Fibroblast of skin of left biceps (primary cell): ENCODE results near the gene OR10P1.
"Not testable (repeated sequence)": the region's sequence is repeated elsewhere in the genome, so short reads cannot be mapped to it uniquely, and the experiment has no call there.

Experiments
- DNase-seq, 2 experiments: peaks; one replicate each; pipeline ENCODE4 v3.0.0-alpha.2; 2013; ENCODE audit warnings: low read depth in 2 of 2

OR10P1 gene, protein sequence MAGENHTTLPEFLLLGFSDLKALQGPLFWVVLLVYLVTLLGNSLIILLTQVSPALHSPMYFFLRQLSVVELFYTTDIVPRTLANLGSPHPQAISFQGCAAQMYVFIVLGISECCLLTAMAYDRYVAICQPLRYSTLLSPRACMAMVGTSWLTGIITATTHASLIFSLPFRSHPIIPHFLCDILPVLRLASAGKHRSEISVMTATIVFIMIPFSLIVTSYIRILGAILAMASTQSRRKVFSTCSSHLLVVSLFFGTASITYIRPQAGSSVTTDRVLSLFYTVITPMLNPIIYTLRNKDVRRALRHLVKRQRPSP

GRCh38 chr12:55636853-55637252, at the start of gene OR10P1:
OR10P1 (plus strand) TSS chr12:55636892; CDS start chr12:55636892, 0 bp downstream.
- DNase-seq: no peak

- not testable (repeated sequence) for DNase-seq
Measured at GRCh38 chr12:55590152-55590551, 46.5 kb upstream of the OR10P1 start.

DNA sequence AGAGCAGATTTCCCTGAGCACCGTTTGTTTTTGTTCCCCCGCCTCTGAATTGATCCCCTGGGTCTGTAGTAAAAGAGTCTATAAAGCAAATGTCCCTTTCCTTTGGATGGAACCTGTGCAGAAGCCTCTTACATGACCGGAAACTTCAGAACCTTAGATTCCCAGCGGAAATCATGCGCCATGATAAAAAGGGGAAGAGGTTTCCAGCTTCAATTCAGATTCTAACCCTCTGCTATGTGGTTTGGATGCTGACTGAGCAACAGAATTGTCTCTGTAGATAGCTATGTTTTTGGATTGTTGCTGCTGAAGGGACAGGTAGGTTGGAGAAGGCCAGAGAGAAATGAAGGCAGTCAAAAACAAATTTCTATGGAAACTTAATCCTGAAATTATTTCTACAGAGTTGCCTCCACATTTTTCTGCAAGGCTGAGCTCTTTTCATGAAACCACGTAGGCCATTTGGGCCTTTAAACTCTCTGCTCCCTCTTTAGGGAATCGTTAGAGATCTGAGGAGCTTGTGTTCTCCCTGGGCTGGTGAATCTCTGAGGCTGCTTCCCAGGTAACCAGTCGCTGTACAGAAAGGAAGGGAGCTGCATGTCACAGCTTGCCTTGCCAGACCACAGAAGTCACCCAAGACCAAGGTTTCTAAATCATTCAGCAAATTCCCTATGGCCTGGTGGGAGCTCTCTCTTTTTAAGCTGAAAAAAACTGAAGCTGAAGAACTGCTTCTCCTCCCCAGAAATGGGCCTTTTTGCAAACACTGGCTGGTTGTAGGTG, 28.7 kb upstream of the OR10P1 start:
- no peak for DNase-seq

GRCh38 chr12:55610598-55610997, 26.1 kb upstream of the OR10P1 start:
- no peak for DNase-seq

- DNase-seq: no peak
Measured at GRCh38 chr12:55612646-55613045, 24.0 kb upstream of the OR10P1 start.

DNA sequence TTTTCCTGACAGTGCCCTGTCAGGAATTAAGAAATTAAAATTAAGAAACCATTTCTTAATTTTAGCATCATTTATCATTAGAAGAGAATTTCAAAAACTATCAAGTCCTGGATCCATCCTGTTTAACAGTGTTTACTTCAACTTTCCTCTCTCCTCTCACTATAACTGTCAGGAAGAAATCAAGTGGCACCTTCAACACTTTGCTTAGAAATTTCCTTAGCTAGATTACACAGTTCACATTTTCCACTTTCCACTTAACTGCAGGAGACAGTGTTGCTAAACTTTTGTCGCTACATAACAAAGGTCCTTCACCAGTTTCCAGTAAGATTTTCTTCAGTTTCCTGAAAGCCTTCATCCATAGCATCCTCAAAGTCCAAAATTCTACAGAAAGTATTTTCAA, 21.9 kb upstream of the OR10P1 start:
- no peak for DNase-seq

DNA sequence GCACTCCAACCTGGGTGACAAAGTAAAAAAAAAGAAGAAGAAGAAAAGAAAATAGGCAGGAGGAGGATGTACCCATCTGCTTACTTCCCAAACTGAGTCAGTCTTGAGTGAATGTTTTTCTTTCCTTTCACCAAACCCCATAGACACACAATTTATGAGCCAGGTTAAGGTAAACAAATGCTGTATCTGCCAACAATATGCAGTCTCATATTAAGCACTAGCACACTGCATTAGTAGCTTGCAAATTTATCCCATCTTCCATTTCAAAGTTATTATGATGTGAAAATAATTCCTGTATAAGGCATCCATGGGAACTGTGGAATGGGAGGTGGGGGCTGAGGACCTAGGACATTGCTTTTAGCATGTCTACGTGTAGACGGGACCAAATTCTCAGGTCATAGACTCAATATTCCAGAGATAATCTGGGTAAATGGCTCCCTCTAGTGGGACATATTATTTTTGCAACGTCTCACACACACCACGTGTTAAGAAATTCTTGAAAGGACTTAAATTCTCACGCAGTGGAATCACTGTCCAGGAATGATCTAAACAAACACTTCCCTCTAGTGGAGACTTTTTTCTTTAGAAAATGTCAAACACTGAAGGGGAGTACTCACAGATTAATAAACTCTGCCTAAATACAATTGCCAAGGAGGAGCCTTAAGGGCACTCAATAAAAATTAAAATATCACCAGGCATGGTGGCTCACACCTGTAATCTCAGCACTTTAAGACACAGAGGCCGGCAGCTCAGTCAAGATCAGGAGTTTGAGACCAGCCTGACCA, 17.1 kb upstream of the OR10P1 start:
- DNase-seq: peak; percentile 79 to 82

DNA sequence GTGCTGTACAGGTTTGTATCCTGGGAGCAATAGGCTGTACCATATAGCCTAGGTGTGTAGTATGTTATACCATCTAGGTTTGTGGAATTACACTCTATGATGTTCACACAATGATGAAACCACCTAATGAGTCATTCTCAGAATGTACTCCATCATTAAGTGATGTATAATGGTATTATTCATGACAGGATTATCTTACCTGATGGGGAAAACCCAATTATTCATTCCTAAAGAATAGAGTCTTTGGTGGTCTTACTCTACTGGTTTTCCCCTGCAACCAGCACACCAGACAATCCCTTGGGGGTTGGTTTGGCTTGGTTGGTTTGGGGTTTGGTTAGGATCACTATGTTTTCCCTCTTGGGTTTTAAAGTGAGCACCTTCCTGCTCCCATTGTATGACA, 12.6 kb upstream of the OR10P1 start:
- no peak for DNase-seq

DNA sequence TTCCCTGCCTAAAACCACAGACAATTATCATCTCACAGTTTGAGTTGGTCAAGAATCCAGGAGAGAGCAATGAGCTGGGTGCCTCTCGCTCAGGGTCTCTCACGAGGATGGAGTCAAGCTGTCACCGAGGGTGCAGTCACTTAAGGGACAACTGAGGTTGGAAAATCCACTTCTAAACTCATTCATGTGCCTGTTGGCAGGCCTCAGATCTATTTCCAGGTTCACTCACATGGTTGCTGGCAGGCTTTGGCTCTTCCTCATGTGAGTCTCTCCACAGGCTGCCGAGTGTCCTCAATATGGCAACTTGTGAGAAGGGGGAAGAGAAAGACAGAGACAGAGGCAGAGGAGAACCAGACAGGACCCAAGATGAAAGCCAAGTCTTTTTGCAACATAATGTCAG, 10.5 kb upstream of the OR10P1 start:
- DNase-seq: no peak

DNA sequence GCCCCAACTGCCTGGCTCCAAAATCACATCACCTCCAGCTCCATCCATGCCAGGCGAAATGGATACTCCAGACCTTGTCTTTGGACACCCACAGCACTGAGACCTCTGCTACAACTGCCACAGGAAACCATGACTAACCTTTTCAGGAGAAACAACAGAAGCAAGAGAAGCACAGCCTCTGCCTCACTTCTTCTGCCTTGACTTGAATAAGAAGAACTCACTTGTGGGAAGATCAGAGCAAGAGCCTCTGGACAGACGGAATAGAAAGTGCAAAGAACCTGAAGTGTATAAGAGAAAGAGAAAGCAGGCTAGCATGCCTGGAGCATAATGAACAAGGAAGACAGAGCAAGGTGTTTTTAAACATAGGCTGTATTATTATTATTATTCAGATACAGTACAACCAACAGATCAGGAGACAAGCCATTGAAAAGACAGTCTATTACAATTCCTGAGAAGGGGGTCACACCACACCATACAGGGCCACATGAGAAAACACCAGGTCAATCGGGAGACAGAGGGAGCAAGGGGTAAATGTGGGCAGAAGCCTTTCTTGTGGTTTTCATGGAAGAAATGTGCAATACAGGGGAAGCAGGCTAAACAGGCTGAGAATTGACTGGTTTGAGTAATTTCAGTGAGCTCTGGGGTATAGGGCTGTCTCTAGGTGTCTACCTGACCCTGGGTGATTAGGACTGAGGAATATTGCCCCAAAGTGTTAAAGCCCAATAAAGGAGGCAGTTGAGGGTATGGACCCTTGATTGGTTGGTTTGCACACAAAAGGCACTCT, 7.4 kb upstream of the OR10P1 start:
- no peak for DNase-seq

- no peak for DNase-seq
Measured at GRCh38 chr12:55631056-55631455, 5.6 kb upstream of the OR10P1 start.

DNA sequence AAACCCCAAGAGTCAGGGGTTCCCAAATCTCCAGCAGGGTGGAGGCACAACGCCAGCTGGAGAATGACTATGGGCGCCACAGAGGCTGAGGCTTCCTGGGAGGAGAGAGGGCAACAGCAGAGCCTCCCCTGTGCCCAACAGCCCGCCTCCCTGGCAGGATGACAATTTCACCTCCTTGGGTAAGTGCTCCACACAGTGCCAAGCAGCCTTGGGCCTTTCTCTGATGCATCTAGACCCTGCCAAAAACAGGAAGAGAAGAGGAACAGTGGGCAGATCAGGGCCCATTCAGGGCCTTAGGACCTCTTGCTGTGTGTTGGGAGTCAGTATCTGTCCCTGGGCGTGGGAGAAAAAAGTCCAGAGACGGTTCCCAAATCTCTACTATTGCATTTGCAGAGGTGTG, 5.0 kb upstream of the OR10P1 start:
- DNase-seq: no peak

- no peak for DNase-seq
Measured at GRCh38 chr12:55633151-55633550, 3.5 kb upstream of the OR10P1 start.

GRCh38 chr12:55636116-55636655, 506 bp upstream of the OR10P1 start:
- DNase-seq: no peak

- no peak for DNase-seq
Measured at GRCh38 chr12:55637467-55637866, 775 bp downstream of the OR10P1 start.

DNA sequence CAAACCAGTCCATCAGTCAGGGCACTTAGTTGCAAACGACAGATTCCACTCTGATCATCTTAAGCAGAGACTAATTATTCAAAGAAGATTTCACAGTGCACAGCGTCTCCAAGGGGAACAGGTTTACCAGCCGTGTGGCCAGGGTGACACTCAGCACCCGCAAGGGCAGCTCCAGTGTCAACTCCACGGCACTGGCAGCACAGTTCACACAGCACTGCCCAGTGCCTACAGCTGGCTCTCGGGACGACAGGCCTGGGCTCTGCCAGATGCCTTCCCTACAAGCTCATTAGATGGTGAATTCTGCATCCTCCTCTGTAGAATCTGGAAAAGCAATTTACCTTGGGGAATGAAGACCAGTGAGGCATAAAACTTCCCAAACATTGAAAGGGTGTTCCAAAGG, 4.9 kb downstream of the OR10P1 start:
- DNase-seq: no peak

DNA sequence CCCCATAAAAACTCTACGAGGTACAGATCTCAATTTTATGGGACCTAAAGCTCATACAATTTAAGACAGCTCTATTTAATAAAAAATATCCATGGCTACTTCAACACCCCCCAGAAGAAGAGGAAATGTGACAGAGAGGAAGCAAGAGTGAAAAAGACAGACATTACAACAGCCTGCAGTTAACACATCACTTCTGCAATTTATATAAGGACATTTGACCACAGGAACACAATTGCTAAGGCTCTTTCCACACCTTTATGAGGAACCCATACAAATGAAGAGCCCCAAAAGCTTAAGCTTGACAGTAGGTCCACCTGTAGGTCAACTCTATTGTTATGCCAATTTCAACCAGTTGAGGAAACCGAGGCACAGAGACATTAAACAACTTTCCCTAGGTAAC, 5.6 kb downstream of the OR10P1 start:
- no peak for DNase-seq

GRCh38 chr12:55642669-55643068, 6.0 kb downstream of the OR10P1 start:
- DNase-seq: no peak

DNA sequence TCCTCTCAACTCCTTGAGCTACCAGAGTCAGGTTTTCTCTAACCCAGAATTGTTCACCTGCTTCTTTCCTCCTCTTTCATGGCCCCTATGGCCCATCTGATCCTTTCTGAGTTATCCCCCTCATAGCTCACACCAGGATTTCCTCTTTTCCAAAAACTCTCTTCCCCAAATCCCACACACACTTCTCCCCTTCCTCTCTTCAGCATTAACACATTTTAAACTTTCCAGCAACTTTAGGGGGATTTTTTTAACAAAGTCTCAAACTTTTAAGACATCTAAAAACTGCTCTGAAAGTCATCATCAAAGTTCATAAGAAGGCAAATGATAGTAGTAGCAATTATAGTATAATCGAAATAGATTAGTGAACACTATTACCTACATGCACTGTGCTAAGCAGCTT, 7.9 kb downstream of the OR10P1 start:
- no peak for DNase-seq

GRCh38 chr12:55647027-55647426, 10.3 kb downstream of the OR10P1 start:
- DNase-seq: no peak

DNA sequence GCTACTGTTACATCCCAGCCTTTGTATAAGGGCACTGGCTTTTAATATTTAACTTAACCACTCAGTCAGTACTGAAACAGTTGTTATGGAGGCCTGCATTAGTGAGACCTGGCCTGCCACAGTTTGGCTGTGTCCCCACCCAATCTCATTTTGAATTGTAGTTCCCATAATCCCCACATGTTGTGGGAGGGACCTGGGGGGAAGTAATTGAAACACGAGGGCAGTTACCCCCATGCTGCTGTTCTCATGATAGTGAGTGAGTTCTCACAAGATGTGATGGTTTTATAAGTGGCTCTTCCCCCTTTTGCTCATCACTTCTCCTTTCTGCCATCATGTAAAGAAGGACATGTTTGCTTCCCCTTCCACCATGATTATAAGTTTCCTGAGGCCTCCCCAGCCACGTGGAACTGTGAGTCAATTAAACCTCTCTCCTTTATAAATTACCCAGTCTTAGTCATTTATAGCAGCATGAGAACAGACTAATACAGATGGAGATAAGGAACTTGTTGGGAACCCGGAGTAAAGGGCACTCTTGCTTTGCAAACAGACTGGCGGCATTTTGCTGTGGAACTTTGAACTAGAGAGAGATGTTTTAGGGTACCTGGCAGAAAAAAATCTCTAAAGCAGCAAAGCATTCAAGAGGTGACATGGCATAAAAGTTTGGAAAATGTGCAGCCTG, 14.1 kb downstream of the OR10P1 start:
- not testable (repeated sequence) for DNase-seq
